ENCODE data around the gene ETV2.
"Not testable (repeated sequence)": the region's sequence is repeated elsewhere in the genome, so short reads cannot be mapped to it uniquely, and the experiment has no call there.

The ETV2 gene

GRCh38 chr19:35669974-35670373 is 28.4 kb downstream of the ETV2 start:
- no peak for DNase-seq
- 0 out of 2 replicates have a peak, but pooled peaks cover 2% of the 10 kb centered on the region for H3K36me3 ChIP-seq
- H3K27me3 ChIP-seq (ENCODE audit: insufficient read depth, low read depth, severe bottlenecking) = no peaks in the 10 kb centered on the region

DNA sequence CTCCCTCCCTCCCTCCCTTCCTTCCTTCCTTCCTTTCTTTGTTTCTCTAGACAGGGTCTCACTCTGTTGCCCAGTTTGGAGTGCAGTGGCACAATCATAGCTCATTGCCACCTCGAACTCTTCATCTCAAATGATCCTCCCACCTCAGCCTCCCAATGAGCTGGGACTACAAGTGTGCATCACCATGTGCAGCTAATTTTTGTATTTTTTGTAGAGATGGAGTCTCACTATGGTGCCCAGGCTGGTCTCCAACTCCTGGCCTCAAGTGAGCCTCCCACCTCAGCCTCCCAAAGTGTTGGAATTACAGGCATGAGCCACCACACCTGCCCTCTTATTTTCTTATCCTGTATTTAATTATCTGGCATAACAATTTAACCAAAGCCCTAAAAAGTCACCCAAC is 29.1 kb downstream of the ETV2 start:
- H3K27me3 ChIP-seq (ENCODE audit: insufficient read depth, low read depth, severe bottlenecking) = no peaks in the 10 kb centered on the region
- no peak overlapping the region for H3K27ac ChIP-seq
- no peaks in the 10 kb centered on the region for H3K9me3 ChIP-seq (ENCODE audit: severe bottlenecking)
- DNase-seq = no peak
- H3K36me3 ChIP-seq = no peaks in the 10 kb centered on the region
- no peak for TF ChIP-seq CTCF (IDR thresholded peaks at IDR 0.05; ENCODE audit: low read depth, low read length)
- H3K4me3 ChIP-seq (ENCODE audit: low read depth, low read length) = no peak overlapping the region

More at GRCh38 chr19:35669974-35670373, 28.4 kb downstream of the ETV2 start:
- H3K27ac ChIP-seq = no peak overlapping the region
- no peaks in the 10 kb centered on the region for H3K9me3 ChIP-seq (ENCODE audit: severe bottlenecking)
- no peak for TF ChIP-seq CTCF (IDR thresholded peaks at IDR 0.05; ENCODE audit: low read depth, low read length)
- H3K4me3 ChIP-seq (ENCODE audit: low read depth, low read length) = no peak overlapping the region

DNA sequence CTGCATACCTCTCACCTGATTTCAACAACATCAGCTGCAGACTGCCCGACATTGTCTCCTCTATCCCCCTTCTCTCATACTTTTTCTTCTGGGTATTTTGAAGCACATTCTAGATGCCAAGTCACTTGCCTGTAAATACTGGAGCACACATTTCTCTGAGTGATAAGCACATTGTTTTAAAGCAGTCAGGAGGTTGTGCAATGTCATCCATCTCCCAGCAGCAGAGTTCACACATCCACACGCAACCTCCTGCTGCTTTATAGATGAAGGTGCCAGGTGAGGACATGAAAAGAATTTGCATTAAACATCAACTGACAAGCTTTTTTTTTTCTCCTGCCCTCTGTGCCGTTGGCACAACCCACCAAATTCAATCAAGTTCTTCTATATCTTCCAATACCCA is 30.3 kb downstream of the ETV2 start:
- Histone ChIP-seq H3K27me3 (ENCODE audit: insufficient read depth, low read depth, severe bottlenecking) (no peaks in the 10 kb centered on the region), H3K9me3 (ENCODE audit: severe bottlenecking) (no peaks in the 10 kb centered on the region), H3K36me3 (no peaks in the 10 kb centered on the region), H3K4me3 (ENCODE audit: low read depth, low read length) (no peak overlapping the region), H3K27ac (no peak overlapping the region)
- no peak for DNase-seq
- TF ChIP-seq CTCF (IDR thresholded peaks at IDR 0.05; ENCODE audit: low read depth, low read length) = no peak

DNA sequence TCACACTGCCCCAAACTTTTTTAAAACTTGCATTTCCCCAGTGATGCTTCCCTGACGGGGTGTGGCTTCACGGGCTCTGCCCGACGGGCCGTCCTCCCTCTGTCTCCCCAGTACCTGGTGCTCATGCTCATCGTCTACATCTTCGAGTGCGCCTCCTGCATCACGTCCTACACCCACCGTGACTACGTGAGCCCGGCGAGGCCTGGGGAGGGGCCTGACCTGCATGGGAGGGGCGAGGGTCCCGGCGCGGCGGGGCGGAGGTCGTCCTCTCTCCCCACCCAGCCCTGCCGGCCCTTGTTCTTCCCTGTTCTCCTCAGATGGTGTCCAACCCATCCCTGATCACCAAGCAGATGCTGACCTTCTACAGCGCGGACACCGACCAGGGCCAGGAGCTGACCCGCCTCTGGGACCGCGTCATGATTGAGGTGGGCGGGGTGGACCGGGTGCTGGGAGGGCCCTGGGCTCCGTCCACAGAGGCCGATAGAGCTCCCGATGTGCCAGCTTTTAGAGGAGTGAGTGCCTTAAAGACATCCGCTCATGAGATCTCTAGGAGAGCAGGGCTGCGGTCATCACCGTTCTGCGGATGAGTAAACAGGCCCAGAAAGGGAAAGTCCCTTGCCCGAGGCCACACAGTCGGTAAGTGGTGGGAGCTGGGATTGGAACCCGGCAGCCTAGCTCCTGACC is 31.7 kb downstream of the ETV2 start:
- DNase-seq = no peak
- no peak for TF ChIP-seq CTCF (IDR thresholded peaks at IDR 0.05; ENCODE audit: low read depth, low read length)
- no peaks in the 10 kb centered on the region for H3K36me3 ChIP-seq
- H3K27me3 ChIP-seq (ENCODE audit: insufficient read depth, low read depth, severe bottlenecking) = no peaks in the 10 kb centered on the region
- H3K27ac ChIP-seq = no peak overlapping the region
- H3K4me3 ChIP-seq (ENCODE audit: low read depth, low read length) = no peak overlapping the region
- H3K9me3 ChIP-seq (ENCODE audit: severe bottlenecking) = no peaks in the 10 kb centered on the region

DNA sequence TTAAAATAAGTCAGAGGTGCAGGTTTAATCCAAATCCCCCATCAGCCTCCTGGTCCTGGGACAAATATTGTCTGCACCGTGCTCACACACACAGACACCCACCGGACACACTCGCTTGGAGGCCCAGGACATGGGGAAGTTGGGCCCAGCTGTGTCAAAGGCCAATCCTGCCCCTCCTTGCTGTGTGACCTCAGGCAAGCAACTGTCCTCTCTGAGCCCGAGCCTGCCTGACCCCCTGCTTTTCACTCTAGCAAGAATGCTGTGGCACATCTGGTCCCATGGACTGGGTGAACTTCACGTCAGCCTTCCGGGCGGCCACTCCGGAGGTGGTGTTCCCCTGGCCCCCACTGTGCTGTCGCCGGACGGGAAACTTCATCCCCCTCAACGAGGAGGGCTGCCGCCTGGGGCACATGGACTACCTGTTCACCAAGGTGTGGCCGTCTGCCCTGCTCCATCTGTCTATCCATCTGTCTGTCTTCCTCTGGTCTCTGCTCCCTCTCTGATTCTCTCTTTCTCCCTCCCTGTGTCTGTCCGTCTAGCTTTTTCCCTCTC is 34.1 kb downstream of the ETV2 start:
- Histone ChIP-seq H3K27me3 (ENCODE audit: insufficient read depth, low read depth, severe bottlenecking) (no peaks in the 10 kb centered on the region), H3K36me3 (no peaks in the 10 kb centered on the region), H3K4me3 (ENCODE audit: low read depth, low read length) (no peak overlapping the region), H3K9me3 (ENCODE audit: severe bottlenecking) (no peaks in the 10 kb centered on the region), H3K27ac (no peak overlapping the region)
- no peak for DNase-seq
- no peak for TF ChIP-seq CTCF (IDR thresholded peaks at IDR 0.05; ENCODE audit: low read depth, low read length)

DNA sequence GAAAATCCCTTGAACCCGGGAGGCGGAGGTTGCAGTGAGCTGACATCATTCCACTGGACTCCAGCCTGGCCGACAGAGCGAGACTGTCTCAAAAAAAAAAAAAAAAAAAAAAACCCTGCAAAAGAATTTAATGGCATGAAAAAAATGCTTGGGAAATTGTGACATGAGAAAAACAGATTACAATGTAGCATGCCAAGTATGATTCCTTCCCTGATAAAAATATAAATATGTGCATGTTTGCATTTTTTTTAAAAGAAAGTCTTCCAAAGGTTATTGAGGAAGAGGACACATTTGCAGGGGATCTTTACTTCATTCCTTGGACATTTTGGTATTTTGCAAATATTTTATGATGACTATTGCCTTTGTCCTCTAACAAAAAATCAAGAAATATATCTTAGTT is 48.3 kb downstream of the ETV2 start:
- Histone ChIP-seq H3K4me3 (ENCODE audit: low read depth, low read length) (no peak overlapping the region), H3K27ac (no peak overlapping the region), H3K9me3 (ENCODE audit: severe bottlenecking) (no peaks in the 10 kb centered on the region), H3K27me3 (ENCODE audit: insufficient read depth, low read depth, severe bottlenecking) (no peaks in the 10 kb centered on the region), H3K36me3 (no peaks in the 10 kb centered on the region)
- no peak for TF ChIP-seq CTCF (IDR thresholded peaks at IDR 0.05; ENCODE audit: low read depth, low read length)
- no peak for DNase-seq

GRCh38 chr19:35691106-35691505 is 49.6 kb downstream of the ETV2 start:
- not testable (repeated sequence) for H3K4me3 ChIP-seq (ENCODE audit: low read depth, low read length); H3K36me3 ChIP-seq; H3K9me3 ChIP-seq (ENCODE audit: severe bottlenecking); H3K27me3 ChIP-seq (ENCODE audit: insufficient read depth, low read depth, severe bottlenecking); DNase-seq; H3K27ac ChIP-seq

All from WERI-Rb-1 (cell line).